Keratinocyte (primary cell): ENCODE data around the gene ELAVL2. TPM values are rescaled to one million over a fixed set of nuclear protein-coding genes. Genes with fewer than 3 reads are reported as not detected.

Experiments used
- DNase-seq: peaks from one replicate; pipeline ENCODE4 v3.0.0-alpha.2; 2011; ENCODE audit warnings: low read depth, missing footprints, low spot score
- FAIRE-seq: peaks from 2 replicates; lab custom pipeline; 2011; peaks lifted over from hg19 to GRCh38; lab: Jason Lieb, UNC
- H2AFZ ChIP-seq: 2 replicates; pipeline ENCODE4 v1.6.0; 2012; ENCODE audit warnings: low read length, control low read depth, inconsistent platforms; ENCODE audit not compliant: control insufficient read depth
- H3K27ac ChIP-seq: 2 replicates; pipeline ENCODE4 v1.5.1; 2011; ENCODE audit warnings: low read length; ENCODE audit not compliant: control insufficient read depth, insufficient read depth
- H3K27me3 ChIP-seq: 3 replicates; pipeline ENCODE4 v1.6.0; 2011; ENCODE audit warnings: low read length; ENCODE audit not compliant: control insufficient read depth, insufficient read depth; ENCODE audit errors: extremely low read depth
- H3K36me3 ChIP-seq, 2 experiments: 2 replicates in 1 of 2; 3 replicates in 1 of 2; pipeline ENCODE4 v1.5.1; 2011; ENCODE audit warnings: low read length in 2 of 2, mild to moderate bottlenecking in 1 of 2; ENCODE audit not compliant: control insufficient read depth in 2 of 2, insufficient read depth in 2 of 2; ENCODE audit errors: extremely low read depth in 1 of 2
- H3K4me1 ChIP-seq: 3 replicates; pipeline ENCODE4 v1.5.1; 2011; ENCODE audit warnings: low read length; ENCODE audit not compliant: control insufficient read depth, insufficient read depth; ENCODE audit errors: extremely low read depth
- H3K4me2 ChIP-seq: 3 replicates; pipeline ENCODE4 v1.6.0; 2011; ENCODE audit warnings: low read depth, low read length; ENCODE audit not compliant: control insufficient read depth, insufficient read depth; ENCODE audit errors: extremely low read depth
- H3K4me3 ChIP-seq, 3 experiments: fragments of 200-600 bp in 1 of 3; sonication (generic) in 1 of 3; 2 replicates in 2 of 3; 3 replicates in 1 of 3; pipeline ENCODE4 v1.5.1; 2011 to 2016; ENCODE audit warnings: low read length in 3 of 3, mild to moderate bottlenecking in 3 of 3, control low read depth in 2 of 3, inconsistent platforms in 1 of 3, low read depth in 1 of 3, mixed read lengths in 1 of 3, mixed run types in 1 of 3, moderate library complexity in 1 of 3; ENCODE audit not compliant: control insufficient read depth in 2 of 3, insufficient read depth in 2 of 3; ENCODE audit errors: extremely low read depth in 1 of 3
- H3K79me2 ChIP-seq: 2 replicates; pipeline ENCODE4 v1.6.0; 2012; ENCODE audit warnings: low read length; ENCODE audit not compliant: control insufficient read depth, insufficient read depth
- H3K9ac ChIP-seq: 3 replicates; pipeline ENCODE4 v1.6.0; 2011; ENCODE audit warnings: low read length; ENCODE audit not compliant: control insufficient read depth, insufficient read depth; ENCODE audit errors: extremely low read depth
- H3K9me1 ChIP-seq: 3 replicates; pipeline ENCODE4 v1.6.0; 2011; ENCODE audit warnings: low read length; ENCODE audit not compliant: control insufficient read depth, insufficient read depth; ENCODE audit errors: extremely low read depth
- H3K9me3 ChIP-seq: 2 replicates; pipeline ENCODE4 v1.5.1; 2012; ENCODE audit warnings: low read depth, low read length; ENCODE audit not compliant: control insufficient read depth
- H4K20me1 ChIP-seq: 3 replicates; pipeline ENCODE4 v1.6.0; 2011; ENCODE audit warnings: low read length; ENCODE audit not compliant: control insufficient read depth, insufficient read depth; ENCODE audit errors: extremely low read depth
- CTCF ChIP-seq, 3 experiments: IDR thresholded peaks in 1 of 3; conservative IDR thresholded peaks in 1 of 3; optimal IDR thresholded peaks in 1 of 3; 2 replicates in 2 of 3; 3 replicates in 1 of 3; pipeline versions ENCODE3 to v1.5.1; 2011; ENCODE audit warnings: low read length in 3 of 3, mild to moderate bottlenecking in 3 of 3, moderate library complexity in 2 of 3, control low read depth in 1 of 3, inconsistent platforms in 1 of 3; ENCODE audit not compliant: insufficient read depth in 2 of 3; ENCODE audit errors: extremely low read depth in 1 of 3
- EZH2 ChIP-seq: IDR thresholded peaks from one replicate; pipeline ENCODE4 v1.6.1; 2012; ENCODE audit warnings: inconsistent platforms, mild to moderate bottlenecking, low read length, moderate library complexity
- dilution Hi-C: fragments of 300-500 bp; cut with MboI; formaldehyde crosslinking; loops from one replicate; pipeline ENCODE4 v1.7.0; 2020; ENCODE audit warnings: low sequenced_read_pairs; ENCODE audit not compliant: extremely low pct_ligation_motif_present
- polyA plus RNA-seq, 5 experiments: library from polyadenylated mRNA; depleted of rRNA in 3 of 5; stranded (reverse) in 3 of 5; stranded (forward) in 1 of 5; unstranded in 1 of 5; fragments of >200 nt; gene quantifications; 1 replicate in 1 of 5; 2 replicates in 3 of 5; 3 replicates in 1 of 5; pipeline versions ENCODE4 v1.2.1 to v1.2.3, GENCODE V29; 2011 to 2012; ENCODE audit warnings: missing spikeins in 2 of 5, low read depth in 1 of 5, low replicate concordance in 1 of 5

Gene ELAVL2
- polyA plus RNA-seq, 1 donor (not counting 4 experiments of a cell fraction or from before 2014, with no cell fraction given): 4.3 TPM

GRCh38 chr9:23811633-23812032 is 14.4 kb downstream of the ELAVL2 start:
- Histone ChIP-seq H3K36me3 (no peaks in the 10 kb centered on the region), H3K4me3 (no peak overlapping the region), H3K27ac (peak overlapping the region; percentile 15), H2AFZ (no peak overlapping the region), H3K27me3 (no peaks in the 10 kb centered on the region), H3K9me1 (no peaks in the 10 kb centered on the region), H4K20me1 (no peaks in the 10 kb centered on the region), H3K79me2 (no peaks in the 10 kb centered on the region), H3K9ac (no peak overlapping the region), H3K4me2 (peak overlapping the region; percentile 37), H3K4me1 (peaks cover 18% of the 10 kb centered on the region), H3K9me3 (no peaks in the 10 kb centered on the region)
- DNase-seq (no peak), FAIRE-seq (peak; percentile 29)
- dilution Hi-C loops: no loop called here
- TF ChIP-seq EZH2: no peak
- TF ChIP-seq CTCF (optimal IDR thresholded peaks at IDR 0.05 in 1 of 3, IDR thresholded peaks at IDR 0.05 in 1 of 3, conservative IDR thresholded peaks at IDR 0.05 in 1 of 3; ENCODE audit: extremely low read depth in 1 of 3, insufficient read depth in 2 of 3, low read length in 3 of 3): no peak

GRCh38 chr9:23803216-23803615 is 22.8 kb downstream of the ELAVL2 start:
- FAIRE-seq: peak; percentile 44

More at GRCh38 chr9:23803216-23803615, 22.8 kb downstream of the ELAVL2 start:
- Histone ChIP-seq H3K9me3 (no peaks in the 10 kb centered on the region), H3K36me3 (no peaks in the 10 kb centered on the region), H3K27ac (no peak overlapping the region), H3K4me2 (no peak overlapping the region), H3K4me3 (no peak overlapping the region), H3K27me3 (no peaks in the 10 kb centered on the region), H2AFZ (peak overlapping the region; percentile 3), H3K4me1 (peaks cover 4% of the 10 kb centered on the region), H3K9ac (no peak overlapping the region), H4K20me1 (no peaks in the 10 kb centered on the region), H3K79me2 (no peaks in the 10 kb centered on the region), H3K9me1 (no peaks in the 10 kb centered on the region)
- no peak for DNase-seq
- no peak for TF ChIP-seq CTCF (optimal IDR thresholded peaks at IDR 0.05 in 1 of 3, IDR thresholded peaks at IDR 0.05 in 1 of 3, conservative IDR thresholded peaks at IDR 0.05 in 1 of 3; ENCODE audit: extremely low read depth in 1 of 3, insufficient read depth in 2 of 3, low read length in 3 of 3)
- TF ChIP-seq EZH2: no peak
- dilution Hi-C loops: no loop called here
